LHCN-M2 (cell line): ENCODE data around the gene TLK2. TPM values are rescaled to one million over a fixed set of nuclear protein-coding genes. Genes with fewer than 3 reads are reported as not detected.

ENCODE experiments used
- DNase-seq: peaks from one replicate; pipeline ENCODE4 v3.0.0-alpha.2; 2012; ENCODE audit warnings: low read depth
- total RNA-seq: library from RNA; depleted of rRNA; stranded (reverse); fragments of >200 nt; gene quantifications from 2 replicates; pipeline ENCODE4 v1.2.3, GENCODE V29; 2014

Gene TLK2
- total RNA-seq, 1 experiment from 2014 or later: 38.7 TPM

DNA sequence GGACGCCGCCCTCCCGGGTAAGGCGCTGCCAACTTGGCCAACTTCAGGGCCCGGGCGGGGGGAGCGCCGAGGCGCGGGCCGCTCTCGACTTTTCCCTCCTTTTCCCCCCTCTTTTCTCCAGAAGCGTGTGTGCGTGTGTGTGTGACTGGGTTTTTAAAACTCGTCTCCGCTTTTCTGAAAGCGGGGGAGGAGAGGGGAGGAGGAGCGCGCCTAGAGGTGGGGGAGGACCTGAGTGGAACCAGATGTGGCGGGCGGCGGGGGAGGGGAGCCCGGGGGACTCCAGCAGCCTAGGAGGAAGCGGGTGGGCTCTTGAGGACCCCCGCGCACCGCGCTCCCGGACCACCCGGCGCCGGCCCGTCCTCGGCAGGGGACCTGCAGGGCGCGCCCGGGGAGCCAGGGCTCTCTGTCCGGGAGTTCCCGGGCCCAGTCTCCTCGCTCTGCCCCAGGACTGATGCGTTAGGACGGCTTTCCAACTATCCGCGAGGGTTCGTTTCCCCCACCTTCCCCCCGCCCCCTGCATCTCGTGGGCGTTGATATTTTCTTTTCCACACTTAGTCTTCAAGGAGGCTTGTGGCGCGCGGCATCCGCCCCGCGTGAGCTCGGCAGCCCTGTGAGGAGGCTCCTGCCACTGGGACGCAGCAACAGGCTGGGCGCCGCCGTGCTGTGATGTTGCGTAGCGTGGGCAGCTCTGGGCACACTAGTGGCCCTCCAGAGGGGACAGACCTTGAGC lies 149.4 kb downstream of the TLK2 start:
- peak; percentile 64 for DNase-seq

DNA sequence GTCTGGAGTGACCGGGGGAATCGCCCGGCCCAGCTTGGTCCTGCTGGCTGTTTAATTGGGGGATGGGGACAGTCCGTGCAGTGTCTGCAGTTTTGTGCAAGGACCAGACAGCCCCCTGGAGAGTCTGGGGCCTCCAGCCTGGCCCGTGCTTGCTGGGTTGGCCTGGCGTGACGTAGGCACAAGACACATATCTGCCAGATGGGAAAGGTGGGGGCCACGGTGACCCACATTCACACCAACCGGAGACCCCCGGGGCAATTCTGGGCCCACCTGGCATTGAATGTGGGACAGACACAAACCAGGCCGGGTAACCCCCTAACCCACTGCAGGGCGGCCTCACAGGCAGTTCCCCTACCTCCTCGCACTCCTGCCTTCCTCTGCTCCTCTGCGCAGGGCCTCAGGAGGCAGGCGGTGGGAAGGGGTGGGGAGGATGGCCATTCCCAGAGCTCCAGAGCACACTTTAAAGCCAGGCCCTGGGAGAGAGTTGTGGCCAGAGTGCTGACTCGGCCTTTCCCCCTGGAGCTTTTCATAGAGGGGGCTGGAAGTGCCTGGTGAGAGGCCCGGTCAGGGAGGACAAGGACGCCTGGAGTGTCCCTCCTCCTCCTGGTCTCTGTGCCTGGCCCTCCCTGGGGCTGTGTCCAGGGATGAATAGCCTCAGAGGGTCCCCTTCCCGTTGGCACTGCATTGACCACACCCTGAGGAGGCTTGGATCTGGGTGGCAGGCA lies 150.4 kb downstream of the TLK2 start:
- DNase-seq: peak; percentile 40

DNA sequence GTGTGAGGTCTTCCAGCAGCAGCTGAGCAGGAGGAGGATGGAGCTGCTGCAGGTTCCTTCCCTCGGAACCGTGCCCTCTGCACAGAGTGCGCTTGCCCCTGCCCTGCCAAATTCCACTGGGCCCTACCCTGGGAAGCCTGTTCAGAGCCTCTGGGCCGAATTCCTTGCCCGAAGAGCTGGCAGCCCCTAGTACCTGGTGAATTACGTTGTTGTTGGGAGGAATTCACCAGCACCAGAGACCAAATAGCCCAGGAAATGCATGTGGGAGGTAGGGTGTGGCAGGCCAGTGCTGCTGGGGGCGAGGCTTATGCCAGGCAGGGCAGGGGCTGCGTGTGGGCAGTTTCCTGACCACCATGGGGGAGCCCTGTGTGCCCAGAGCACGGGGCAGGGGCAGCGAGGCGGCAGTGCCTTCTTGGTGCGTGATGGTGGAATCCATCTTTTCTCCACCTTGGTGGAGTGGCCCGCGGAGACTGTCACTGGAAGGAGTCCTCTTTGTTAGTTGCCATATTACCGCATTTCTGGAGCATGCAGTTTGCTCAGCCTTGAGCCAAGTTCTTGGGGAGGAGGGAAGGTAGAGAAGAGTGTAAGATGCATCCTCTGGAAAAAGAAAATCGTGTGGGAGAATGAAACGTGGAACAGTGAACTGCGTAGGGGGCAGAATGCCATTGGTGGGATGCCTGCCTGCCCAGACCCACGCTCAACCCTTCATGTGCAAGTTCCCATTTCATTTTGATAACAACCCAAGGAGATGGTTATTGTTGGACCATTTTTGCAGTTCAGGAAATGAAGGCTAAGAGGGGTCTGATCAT lies 151.1 kb downstream of the TLK2 start:
- DNase-seq: no peak

DNA sequence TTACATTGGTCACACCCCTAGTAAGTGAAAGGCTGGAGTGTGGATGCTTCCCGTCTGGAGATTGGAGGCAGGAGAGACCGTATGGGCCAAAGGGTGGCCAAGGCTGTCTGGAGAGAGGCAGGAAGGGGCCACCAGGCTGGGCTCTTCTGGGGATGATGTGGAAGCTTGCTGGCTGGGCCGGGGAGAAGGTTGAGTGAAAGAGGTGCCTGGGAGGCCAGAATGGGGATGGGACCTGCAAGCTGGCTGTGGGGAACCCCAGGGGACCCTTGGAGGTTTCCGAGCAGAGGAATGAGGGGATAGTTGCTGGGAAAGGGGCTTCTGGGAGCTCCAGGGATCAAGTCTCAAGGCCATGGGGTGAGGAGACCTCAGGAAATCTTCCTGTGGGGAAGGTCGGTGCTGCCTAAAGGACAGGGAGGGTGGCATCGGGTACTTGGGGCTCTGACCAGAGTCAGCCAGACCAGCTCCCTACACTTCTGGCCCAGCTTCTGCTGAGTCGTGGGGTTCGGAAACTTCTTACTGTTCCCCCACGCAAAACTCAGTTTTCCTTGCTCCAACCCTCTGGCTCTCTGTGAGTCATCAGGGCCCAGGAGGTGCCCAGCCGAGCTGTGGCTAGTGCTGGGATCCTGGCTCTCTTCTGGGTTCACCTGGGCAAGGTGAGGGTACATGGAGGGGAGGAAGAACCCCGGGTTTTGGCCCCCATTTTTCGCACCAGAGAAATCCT lies 151.9 kb downstream of the TLK2 start:
- DNase-seq: peak; percentile 22

DNA sequence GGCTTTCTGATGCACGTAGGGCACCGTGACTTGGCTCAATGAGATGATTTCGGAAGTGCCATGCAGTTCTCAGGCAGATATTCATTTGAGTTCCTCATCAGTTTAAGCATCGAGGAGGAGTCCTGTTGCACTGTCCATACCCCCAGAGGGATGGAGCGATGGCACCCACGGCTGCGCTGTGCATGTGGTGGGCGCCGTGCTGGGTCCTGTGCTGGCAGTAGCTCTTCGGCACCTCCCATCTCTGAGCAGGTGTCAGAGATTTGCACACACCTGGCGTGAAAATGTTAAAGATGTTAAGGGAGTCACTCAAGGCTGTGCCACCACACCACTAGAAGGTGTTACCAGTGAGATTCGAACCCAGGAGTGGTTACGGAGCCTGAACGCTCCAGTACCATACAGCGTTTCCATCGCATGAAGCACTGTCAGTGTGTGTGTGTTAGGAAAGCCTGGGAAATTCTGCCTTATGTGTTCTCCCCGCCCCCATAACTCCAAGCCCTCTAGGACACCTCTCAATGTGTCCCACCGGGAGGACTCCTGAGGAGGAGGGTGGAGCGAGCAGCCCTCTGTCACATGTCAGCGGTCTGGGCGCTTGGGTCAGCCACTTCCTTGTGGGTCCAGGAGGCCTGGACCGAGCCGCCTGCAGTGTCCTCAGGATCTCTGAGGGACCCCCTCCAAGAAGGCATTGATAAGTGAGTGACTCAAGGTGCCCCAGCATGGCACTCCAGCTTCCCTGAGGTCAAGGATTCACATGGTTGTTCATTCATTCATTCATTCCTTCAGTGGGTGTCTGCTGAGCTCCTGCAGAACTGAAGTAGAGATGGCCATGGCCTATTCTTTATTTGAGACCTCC lies 152.7 kb downstream of the TLK2 start:
- no peak for DNase-seq

DNA sequence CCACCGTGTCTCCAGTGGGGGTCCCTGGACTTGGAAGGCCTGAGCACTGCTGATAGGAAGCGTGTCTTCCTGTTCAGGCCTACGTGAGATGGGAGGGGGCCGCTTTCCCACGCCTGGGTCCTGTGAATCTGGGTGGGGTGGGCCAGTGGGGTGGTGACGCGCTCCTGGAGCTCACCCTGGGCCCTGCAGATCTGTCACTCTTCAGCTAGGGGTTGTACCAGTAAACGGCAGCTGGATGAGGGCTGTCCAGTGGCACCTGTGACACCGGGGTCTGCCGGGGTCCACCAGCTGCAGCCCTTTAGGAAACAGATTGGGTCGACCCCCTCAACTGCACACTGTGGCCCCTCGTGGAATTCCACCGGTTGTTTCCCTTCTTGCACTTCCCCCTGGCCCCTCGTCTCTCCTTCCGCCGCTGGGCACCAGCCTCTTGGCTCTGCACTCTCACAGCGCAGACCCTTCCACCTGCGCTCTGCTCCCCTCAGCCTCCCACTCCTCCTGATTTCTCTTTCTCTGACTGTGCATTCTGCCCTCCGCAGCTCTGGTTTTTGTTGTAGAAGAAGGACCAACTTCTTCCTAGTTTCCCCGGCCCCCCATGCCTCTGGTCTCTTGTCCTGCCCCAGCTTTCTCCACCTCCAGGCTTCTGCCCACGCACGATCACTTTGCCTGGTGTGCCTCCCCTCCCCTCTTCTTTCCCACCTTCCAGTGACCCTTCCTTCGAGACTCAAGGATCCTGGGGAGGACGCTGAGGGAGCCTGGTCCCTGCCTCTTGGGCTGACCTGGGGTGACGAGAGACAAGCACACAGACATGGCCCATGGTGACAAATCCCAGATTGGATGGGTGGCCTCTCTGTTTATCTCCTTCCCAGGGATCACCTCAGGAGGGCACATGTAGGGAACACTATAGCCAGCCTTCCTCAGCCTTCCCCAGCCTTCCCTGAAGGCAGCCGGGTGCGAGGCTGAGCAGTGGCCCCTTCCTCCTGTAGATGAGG lies 153.6 kb downstream of the TLK2 start:
- no peak for DNase-seq

DNA sequence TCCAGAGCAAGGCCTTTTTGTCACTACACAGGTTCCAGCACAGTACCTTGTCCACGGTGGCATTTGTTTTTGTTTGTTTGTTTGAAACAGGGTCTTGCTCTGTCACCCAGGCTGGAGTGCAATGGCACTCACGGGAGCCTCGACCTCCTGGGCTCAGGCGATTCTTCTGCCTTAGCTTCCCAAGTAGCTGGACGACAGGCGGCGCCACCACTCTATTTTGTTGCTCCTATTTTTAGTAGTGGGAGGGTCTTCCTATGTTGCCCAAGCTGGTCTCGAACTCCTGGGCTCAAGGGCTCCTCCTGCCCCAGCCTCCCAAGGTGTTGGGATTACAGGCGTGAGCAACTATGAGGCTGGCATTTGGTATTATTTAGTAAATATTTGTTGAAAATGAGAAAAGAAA lies 159.2 kb downstream of the TLK2 start:
- no peak for DNase-seq

DNA sequence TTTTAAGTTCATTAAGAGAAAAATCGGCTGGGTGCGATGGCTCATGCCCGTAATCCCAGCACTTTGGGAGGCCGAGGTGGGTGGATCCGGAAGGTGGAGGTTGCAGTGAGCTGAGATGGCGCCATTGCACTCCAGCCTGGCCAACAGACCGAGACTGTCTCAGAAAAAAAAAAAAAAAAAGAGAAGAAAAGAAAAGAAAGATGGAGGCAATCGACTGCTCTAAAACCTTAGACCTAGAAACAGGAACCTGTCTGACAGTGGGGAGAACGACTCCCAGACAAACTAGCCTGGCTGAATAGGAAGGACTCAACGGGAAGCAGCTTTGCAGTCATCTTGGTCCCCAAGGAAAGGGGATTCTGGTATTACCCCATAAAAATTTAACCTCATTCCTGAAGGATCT lies 162.5 kb downstream of the TLK2 start:
- no peak for DNase-seq

DNA sequence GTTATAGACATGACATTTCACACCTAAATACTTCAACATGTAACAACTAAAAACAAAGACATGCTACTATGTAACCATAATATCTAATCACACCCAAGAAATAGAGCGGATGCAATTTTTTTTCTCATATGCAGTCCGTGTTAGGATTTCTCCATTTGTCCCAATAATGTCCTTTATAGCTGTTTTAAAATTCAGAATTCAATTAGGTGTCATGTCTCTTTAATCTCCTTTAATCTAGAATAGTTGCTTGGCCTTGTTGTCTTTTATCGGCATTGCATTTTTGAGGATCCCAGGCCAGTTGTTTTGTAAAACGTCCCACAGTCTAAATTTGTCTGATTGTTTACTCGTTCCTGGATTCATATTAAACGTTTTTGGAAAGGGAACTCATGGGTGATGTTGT lies 163.3 kb downstream of the TLK2 start:
- DNase-seq: no peak

DNA sequence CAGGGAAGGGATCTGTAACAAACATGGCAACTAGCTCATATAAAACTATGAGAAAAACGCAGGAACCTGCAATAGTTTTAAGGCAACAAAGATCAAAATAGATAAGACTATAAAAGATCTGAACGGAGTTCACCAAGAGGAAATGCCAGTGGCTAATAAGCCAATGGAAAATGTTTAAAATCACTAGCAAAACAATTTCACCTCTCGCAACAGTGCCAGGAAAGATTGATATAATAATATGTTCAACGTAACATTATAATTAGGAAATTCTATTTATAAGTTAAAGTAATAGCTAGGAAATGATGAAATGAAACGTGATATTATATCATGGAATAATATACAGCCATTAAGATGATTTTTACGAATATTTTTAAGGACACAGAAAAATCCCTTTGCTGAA lies 164.9 kb downstream of the TLK2 start:
- DNase-seq: no peak

DNA sequence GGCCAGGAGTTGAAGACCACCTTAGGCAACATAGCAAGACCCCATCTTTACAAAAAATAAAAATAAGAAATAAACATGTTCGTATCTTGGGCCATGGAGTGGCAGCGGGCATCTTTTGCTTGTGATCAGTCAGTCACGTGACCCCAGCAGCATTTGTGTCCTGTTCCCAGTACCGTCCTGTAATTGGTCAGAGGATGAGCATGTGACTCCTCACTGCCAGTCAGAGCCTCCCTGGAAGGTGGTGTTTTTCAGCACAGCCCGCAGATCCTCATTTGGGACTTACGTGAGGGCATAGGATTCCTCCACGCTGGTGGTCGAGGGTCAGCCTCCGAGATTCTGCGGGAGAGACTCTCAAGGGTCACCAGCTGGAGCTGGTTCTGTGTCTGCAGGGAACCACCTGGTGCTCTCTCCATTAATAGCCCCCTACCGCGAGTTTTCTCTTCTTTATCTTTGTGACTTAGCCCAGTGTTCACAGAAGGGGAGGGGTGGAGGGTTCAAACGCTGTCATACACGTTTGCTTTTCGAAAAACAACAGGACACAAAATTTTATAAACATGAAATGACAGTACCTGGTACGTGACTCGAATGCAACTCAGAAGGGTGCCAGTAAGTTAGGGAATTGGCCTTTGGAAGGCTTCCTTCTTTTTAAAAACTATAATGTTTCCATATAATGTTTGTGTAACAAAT lies 166.0 kb downstream of the TLK2 start:
- no peak for DNase-seq

DNA sequence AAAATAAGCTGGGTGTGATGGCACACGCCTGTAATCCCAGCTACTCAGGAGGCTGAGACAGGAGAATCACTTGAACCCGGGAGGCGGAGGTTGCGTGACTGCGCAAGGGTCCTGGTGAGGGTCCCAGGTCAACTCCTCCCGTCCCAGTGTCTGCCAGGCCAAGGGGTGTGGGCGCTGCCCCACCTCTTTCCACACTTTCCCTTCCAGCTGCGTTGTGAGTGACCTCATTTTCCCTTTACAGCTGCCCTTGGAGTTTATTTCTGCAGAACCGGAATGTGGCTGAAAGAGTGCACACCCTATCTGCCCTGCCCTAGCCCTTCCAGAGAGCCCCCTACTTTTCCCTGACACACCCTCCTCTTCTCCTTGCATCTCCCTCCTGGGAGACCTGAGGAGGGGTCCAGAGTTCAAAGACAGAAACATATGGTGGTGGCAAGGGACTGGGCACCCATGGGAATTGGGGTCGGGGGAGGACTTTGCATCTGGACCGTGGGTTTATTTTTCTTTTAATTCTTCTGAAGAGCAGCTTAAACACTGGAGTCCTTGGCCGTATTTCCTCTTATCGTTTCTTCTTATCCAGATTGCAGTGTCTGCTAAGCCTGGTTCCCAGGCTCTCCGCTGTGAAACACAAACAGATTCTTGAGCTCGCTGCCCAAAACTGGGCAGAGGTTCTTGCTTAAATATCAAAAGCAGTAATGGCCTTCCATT lies 169.8 kb downstream of the TLK2 start:
- DNase-seq: no peak

DNA sequence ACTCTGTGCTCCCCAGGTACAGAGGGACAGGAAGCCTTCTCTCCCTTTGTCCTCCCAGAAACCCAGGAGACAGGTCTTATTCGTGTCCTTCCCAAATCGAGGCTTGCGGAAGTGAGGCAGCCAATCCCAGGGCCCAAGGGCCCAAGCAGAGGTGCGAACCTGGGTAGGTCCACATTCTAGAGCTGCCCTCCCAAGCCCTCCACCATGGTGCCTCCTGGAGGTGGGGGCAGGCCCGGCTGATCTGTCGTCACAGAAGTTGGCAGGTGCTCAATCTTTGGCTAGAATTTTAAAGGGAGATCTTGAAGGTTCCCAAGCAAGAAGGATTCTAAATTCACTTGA lies 170.3 kb downstream of the TLK2 start:
- no peak for DNase-seq

DNA sequence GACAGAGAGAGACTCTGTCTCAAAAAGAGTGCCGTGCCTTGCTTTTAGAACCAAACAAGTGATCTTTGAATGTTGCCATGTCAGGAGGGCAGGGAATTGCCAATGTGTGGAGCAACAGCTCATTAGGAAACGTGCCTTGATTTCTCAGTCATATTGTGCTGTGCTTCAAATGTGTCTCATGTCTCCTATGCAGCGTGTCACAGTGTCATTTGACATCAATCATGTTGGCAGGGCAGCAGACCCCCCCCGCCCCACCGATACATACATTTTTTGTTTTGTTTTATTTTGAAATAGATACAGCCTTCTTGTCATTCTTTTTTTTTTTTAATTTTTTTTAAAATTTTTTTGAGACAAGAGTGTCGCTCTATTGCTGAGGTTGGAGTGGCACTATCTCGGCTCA lies 170.9 kb downstream of the TLK2 start:
- no peak for DNase-seq

DNA sequence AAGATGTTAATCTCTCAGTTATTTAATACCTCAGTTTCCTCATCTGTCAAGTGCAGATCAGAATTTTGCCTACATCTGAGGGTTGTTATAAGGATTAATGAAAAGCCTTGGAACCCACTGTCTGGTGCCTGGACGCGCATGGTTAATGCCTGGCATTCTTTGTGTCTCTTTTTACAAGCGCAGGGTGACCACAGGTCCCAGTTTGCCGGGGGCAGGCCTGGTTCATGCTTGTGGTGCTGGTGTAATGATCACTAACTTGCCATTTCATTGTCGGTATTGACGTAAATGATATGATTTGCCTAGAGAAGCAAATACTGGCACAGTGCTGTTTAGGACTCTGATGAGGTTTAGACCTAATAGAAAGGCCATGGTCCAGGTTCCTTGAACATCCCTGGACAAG lies 172.0 kb downstream of the TLK2 start:
- no peak for DNase-seq

DNA sequence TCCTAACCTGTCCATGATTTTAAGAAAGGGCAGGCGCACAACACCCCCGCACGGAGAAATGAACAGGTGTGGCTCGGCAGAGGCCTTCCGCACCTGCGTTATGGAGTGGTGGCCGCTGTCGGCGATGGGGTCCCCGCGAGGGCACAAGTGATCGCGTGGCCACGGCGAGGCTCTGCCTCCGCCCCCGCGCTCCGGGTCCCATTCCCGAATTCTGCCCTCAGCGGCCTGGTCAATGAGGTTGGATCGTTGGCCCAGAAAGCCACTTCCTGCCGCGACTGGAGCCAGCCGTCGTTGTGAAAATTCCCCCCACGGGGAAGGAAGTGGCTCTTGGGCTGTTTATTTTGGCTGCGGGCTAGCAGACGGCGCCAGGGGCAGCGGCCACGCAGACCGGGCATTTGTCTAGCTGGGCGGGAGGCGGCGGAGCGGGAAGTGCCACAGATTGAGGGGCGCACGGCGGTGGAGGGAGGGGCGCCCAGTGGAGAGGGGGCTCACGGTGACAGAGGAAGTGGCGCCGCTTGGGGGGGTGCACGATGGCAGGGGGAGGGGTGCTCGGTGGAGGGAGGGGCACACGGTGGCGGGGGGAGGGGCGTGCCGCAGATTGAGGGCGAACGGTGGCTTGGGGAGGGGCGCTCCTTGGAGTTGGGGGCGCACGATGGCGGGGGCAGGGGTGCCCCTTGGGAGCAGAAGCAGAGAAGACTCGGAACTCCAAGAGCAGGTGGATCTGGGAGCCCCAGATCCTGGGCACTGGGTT lies 173.8 kb downstream of the TLK2 start:
- DNase-seq: peak; percentile 76

DNA sequence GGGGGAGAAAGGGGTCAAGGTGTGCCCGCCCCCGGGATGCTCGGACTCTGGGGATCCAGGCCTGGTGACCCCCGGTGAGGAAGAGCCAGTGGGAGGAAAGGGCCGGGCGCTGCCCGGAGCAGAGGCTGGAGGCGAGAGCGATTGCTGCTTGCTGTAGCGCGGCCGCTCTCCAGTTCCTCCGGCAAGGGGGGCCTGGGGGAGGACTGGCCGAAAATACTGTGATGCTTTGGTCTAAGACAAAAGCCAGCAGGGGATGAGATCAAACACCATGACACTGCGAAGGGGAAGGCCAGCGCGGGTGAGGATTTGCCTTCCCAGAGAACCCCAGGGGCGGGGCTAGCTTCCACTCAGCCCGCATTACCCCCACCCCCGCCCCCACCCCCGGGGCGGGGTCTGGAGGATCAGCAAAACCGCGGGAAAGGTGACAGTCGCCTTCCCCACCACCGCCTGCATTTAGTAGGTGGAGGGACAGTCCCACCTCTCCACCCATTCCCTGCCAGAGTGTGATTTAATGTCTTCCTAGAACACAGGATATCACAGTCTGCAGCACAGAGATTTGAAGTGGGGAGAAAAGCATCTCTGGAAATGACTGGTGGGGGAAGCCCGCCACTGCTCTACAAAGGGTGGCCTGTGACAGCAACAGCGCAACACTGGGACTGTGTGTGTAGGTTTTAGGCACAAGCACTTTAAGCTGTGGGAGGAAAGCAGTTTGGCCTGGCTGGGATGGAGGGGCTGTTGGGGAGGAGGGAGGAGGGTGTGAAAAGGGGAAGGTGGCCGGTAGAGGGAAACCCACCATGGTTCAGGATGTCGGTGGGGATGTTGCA lies 174.6 kb downstream of the TLK2 start:
- DNase-seq: peak; percentile 80
